AG09309 (cell line): ENCODE results near the gene HLX.

Source experiments
- DNase-seq: peaks from one replicate; pipeline ENCODE4 v3.0.0-alpha.2; 2010; ENCODE audit warnings: low read depth
- H3K4me3 ChIP-seq: 2 replicates; pipeline ENCODE4 v1.5.1; 2011; ENCODE audit warnings: mild to moderate bottlenecking, low read depth, low read length, moderate library complexity; ENCODE audit not compliant: control insufficient read depth
- TF ChIP-seq, protein P1 (sequence below): IDR thresholded peaks from 2 replicates; pipeline ENCODE4 v1.5.1; 2011; ENCODE audit warnings: mild to moderate bottlenecking, low read depth, low read length, inconsistent platforms; ENCODE audit not compliant: insufficient read depth, control insufficient read depth; ENCODE audit errors: missing control alignments

Gene HLX

DNA sequence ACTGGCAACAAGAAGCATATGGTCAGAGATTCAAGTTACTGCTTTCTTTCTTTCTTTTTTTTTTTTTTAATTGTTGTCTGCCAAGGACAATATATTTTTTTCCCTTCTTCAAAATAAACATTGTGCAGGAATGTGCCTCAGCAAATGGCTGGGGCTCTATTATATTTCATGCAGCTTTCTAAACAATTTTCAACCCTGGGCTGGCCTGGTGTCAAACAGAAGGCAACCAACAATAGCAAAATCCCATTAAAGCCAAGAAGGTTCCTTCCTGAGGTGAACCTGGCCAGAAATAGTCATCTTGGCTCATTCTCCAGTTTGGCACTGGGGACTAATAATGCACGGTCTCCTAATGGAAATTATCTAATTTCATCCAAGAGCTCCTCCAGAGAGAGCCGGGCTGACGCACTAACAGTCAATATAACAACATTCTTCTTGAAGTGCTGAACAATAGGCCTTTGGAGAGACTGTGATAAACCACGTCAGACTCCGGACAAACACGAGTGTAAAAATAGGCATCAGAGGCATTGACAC lies 35.7 kb upstream of the HLX start:
- TF ChIP-seq, protein P1, sequence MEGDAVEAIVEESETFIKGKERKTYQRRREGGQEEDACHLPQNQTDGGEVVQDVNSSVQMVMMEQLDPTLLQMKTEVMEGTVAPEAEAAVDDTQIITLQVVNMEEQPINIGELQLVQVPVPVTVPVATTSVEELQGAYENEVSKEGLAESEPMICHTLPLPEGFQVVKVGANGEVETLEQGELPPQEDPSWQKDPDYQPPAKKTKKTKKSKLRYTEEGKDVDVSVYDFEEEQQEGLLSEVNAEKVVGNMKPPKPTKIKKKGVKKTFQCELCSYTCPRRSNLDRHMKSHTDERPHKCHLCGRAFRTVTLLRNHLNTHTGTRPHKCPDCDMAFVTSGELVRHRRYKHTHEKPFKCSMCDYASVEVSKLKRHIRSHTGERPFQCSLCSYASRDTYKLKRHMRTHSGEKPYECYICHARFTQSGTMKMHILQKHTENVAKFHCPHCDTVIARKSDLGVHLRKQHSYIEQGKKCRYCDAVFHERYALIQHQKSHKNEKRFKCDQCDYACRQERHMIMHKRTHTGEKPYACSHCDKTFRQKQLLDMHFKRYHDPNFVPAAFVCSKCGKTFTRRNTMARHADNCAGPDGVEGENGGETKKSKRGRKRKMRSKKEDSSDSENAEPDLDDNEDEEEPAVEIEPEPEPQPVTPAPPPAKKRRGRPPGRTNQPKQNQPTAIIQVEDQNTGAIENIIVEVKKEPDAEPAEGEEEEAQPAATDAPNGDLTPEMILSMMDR: no peak
- no peak for DNase-seq
- no peak overlapping the region for H3K4me3 ChIP-seq

DNA sequence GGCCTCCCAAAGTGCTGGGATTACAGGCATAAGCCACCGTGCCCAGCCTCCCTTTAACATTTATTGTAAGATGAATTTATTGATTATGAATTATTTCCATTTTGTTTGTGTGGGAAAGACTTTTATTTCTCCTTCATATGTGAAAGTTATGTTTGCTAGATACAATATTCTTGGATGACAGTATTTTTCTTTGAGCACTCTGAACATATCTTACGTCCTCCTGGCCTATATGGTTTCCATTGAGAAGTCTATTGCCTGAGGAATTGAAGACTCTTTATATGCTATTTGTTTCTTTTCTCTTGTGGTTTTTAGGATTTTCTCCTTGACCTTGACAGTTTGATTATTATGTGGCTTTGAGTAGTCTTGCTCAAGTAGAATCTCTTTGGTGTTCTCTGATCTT lies 26.8 kb upstream of the HLX start:
- TF ChIP-seq, protein P1: no peak
- DNase-seq: no peak
- H3K4me3 ChIP-seq: no peak overlapping the region

DNA sequence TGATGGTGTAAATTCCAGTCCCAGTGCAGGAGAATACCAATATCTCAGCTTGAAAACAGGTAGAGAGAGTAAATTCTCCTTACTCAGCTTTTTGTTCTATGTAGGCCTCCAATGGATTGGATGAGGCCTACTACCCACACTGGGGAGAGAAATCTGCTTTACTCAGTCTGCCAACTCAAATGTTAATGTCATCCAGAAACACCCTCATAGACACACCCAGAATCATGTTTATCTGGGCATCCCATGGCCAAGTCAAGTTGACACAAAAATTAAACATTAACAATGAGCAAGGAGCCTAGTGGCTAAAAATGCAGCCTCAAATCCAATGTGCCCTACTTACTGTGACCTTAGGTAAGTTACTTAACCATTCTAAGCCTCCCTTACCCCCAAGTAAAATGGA lies 6.9 kb upstream of the HLX start:
- no peak for DNase-seq
- no peak overlapping the region for H3K4me3 ChIP-seq
- TF ChIP-seq, protein P1: no peak

DNA sequence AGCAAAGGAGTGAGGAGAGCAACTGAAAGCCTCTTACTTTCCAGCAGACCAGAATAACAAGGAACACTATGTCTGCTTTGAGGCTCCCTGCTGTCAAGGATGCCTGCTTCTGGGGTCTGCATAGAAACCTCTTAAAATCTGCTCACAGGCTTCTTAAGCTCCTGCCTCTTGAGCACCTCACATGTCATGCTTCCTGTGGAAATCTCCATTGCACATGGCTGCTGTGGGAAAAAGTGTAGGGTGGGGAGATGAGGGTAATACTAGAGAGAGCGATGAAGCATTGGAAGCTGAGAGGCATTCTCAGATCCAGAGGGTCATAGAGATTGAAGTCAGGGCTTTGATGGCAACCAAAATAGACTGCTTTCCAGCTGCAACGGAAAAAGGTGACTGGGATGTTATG lies 6.2 kb upstream of the HLX start:
- TF ChIP-seq, protein P1: no peak
- H3K4me3 ChIP-seq: no peak overlapping the region
- DNase-seq: no peak

DNA sequence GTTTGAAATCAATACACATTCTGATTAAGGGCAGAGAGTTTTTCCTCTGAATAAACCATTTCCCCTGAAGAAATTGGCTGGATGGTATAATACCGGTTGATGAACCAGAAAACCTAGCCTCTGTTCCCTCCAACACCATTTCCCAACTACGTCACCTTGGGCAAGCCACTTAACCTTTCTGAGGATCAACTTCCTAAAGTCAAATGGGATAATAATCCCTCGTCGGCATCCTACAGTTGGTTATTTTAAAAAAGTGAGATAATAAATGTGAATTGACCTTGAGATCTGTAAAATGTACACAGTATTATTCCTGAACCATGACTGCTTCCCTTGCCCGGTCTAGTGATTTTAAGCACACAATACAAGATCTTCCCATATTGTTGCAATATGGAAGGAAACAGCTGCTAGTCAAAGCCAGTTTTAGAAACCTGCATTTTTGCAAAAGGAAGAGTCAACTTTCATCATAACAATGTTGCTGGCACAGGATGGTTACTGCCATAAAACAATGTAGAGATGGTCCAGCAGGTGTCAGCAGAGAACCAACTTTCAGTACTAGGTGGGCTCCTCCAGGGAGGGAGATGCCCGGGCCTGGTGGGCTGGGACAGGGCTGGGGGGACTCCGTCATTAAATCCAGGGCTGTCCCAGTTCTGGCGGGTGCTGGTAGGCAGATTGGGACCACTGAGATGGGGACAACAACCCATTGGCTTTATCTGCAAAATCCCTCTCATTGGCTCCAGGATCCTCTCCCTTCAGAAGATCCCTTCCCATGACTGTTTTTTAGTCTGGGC lies 5.2 kb upstream of the HLX start:
- DNase-seq: no peak
- TF ChIP-seq, protein P1: peak; percentile 79

DNA sequence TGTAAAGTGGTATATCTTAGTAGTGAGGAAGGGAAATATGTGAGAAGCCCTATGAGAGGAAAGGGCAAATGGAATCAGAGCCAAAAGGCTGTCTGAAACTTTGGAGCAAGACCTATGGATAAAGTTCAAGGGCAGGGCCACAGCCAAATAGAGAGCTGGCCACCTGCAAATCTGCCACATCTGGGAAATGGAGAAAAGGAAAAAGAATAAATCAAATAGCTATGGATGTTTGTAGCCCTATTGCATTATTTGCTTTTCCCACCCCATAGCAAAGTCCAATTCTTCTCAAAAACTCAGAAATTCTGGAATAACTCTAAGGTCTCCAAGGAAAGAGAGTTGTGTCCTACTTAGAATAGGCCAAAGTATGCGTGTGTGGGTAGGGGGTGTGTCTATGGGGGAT lies 4.0 kb upstream of the HLX start:
- no peak for DNase-seq
- TF ChIP-seq, protein P1: no peak
- no peak overlapping the region for H3K4me3 ChIP-seq

More for the DNA sequence above, 5.2 kb upstream of the HLX start:
- H3K4me3 ChIP-seq: no peak overlapping the region
